Kidney epithelial cell (primary cell): ENCODE measurements around the gene C1R. TPM values are rescaled to one million over a fixed set of nuclear protein-coding genes. Genes with fewer than 3 reads are reported as not detected.

ENCODE experiments used
- DNase-seq: peaks from one replicate; pipeline ENCODE4 v3.0.0-alpha.2; 2010; ENCODE audit warnings: low read depth
- H3K27me3 ChIP-seq: 2 replicates; pipeline ENCODE4 v1.6.0; 2011; ENCODE audit warnings: low read length; ENCODE audit not compliant: control insufficient read depth, insufficient read depth
- H3K36me3 ChIP-seq: 2 replicates; pipeline ENCODE4 v1.5.1; 2011; ENCODE audit warnings: low read length; ENCODE audit not compliant: control insufficient read depth, insufficient read depth
- H3K4me3 ChIP-seq: 2 replicates; pipeline ENCODE4 v1.5.1; 2011; ENCODE audit warnings: low read depth, mild to moderate bottlenecking, control low read depth, low read length
- total RNA-seq: library from RNA; depleted of rRNA; stranded (reverse); fragments of >200 nt; gene quantifications from 2 replicates; pipeline ENCODE4 v1.2.3, GENCODE V29; 2015
- TF ChIP-seq, protein P1 (sequence below): IDR thresholded peaks from 2 replicates; pipeline ENCODE4 v1.5.1; 2011; ENCODE audit warnings: mild to moderate bottlenecking, moderate library complexity, low read length, control low read depth, inconsistent platforms; ENCODE audit not compliant: insufficient read depth, poor library complexity, severe bottlenecking

Gene C1R
- total RNA-seq, 1 donor from 2014 or later: 13.5 TPM

DNA sequence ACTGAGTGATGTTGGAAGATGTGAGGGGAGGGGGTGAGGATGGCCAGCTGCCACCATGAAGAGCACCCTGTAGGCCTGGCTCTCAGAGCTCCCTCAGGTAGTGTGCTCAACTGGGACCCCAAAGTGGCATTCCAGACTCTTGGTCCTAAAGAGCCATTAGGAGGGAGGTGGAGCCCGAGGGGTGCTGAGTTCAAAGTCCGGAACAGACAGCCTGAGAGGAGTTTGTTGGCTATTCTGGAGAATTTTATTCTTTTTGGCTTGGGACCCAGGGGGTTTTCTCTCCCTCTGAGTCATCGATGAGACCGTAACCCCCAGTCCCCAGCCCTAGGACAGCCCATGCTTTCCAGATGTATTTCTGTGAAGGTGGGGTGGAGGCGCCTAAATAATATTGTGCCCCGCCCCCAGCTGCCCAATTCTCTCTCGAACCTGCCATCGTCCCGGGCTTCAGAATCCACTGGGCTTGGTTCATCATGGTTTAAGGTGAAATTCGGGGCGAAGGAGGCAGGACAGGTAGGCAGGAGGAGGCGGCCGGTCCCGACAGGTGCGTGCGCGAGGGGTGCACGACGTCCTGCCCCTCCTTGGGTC lies 37.1 kb upstream of the C1R start:
- no peaks in the 10 kb centered on the region for H3K27me3 ChIP-seq
- H3K4me3 ChIP-seq: peak overlapping the region; percentile 71
- TF ChIP-seq, protein P1, sequence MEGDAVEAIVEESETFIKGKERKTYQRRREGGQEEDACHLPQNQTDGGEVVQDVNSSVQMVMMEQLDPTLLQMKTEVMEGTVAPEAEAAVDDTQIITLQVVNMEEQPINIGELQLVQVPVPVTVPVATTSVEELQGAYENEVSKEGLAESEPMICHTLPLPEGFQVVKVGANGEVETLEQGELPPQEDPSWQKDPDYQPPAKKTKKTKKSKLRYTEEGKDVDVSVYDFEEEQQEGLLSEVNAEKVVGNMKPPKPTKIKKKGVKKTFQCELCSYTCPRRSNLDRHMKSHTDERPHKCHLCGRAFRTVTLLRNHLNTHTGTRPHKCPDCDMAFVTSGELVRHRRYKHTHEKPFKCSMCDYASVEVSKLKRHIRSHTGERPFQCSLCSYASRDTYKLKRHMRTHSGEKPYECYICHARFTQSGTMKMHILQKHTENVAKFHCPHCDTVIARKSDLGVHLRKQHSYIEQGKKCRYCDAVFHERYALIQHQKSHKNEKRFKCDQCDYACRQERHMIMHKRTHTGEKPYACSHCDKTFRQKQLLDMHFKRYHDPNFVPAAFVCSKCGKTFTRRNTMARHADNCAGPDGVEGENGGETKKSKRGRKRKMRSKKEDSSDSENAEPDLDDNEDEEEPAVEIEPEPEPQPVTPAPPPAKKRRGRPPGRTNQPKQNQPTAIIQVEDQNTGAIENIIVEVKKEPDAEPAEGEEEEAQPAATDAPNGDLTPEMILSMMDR: no peak
- no peaks in the 10 kb centered on the region for H3K36me3 ChIP-seq
- DNase-seq: no peak

GRCh38 chr12:7128681-7129286 lies 36.5 kb upstream of the C1R start, which contains the start of gene RBP5:
RBP5 (minus strand) TSS chr12:7128889; CDS start chr12:7128775, 114 bp downstream.
- Histone ChIP-seq H3K36me3 (no peaks in the 10 kb centered on the region), H3K27me3 (no peaks in the 10 kb centered on the region), H3K4me3 (peak within 1 kb of the TSS; percentile 71)
- TF ChIP-seq, protein P1: no peak
- DNase-seq: no peak

DNA sequence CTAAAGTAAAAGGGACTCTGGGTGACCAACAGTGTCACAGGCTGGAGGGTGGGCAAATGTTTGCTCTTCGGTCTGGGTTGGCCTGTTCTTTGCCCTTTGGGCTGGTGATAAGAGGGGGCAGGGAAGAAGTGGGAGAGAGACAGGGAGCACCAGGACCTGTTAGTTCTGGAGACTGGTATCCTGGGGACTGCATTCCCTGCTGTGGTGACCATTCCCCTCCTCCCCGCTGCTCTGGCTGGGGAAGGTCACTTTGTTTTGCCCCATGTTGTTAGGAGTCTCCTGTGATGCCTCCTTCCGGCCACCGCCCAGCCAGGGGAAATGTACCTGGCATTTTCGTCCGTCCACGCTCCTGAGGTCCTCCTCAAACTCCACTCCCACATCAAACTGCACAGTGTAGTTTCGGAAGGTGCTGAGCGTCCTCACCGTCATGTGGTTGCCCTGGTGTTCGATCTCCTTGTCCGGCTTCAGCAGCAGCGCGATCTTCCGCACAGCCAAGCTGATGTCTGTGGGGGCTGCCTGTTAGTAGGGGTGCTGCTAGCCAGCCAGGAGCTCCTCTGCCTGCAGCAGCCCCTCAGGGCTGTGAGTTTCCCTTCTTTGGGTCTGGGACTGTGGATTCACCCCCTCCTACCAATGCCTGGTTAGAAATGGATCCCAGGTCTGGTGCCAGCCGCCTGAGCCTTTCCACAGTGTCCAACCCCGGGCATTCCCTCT lies 35.8 kb upstream of the C1R start:
- no peak for DNase-seq
- Histone ChIP-seq H3K27me3 (no peaks in the 10 kb centered on the region), H3K36me3 (no peaks in the 10 kb centered on the region), H3K4me3 (no peak overlapping the region)
- TF ChIP-seq, protein P1: no peak

GRCh38 chr12:7125632-7126227 lies 33.5 kb upstream of the C1R start:
- Histone ChIP-seq H3K4me3 (no peak overlapping the region), H3K27me3 (no peaks in the 10 kb centered on the region), H3K36me3 (no peaks in the 10 kb centered on the region)
- TF ChIP-seq, protein P1: no peak
- DNase-seq: no peak

DNA sequence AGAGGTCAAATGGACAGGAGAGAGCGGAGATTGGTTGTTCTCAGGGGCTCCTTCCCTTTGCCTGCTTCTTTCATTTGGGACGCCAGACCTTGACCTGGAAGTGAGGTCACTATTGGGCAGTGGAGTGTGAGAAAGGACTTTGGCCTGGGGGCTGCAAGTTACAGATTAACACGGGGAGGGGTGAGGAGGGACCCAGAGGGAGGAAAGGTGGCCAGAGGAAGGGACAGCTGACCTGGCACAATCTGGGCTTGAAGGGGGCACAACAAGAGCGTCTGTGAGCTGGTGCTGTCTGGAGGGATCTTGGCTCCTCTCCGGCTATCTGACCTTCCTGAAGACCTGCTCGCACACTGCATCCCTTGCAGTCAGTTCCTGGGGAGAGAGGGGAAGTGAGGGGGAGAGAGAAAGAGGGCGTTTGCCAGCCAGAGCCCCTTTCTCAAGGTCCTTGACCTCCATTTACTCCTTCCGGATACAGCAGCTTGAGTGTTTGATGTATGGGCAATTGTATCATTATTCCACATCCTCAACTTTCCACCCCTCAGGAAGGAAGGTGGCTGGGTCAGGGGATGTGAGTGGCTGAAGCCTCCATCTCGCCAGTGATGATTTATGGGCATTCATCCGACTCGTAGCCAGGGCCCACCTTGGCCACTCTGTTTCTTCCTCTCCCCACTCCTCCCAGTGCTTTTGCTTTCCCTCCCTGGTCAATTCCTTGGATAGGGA lies 31.7 kb upstream of the C1R start:
- TF ChIP-seq, protein P1: no peak
- no peaks in the 10 kb centered on the region for H3K27me3 ChIP-seq
- no peak overlapping the region for H3K4me3 ChIP-seq
- H3K36me3 ChIP-seq: no peaks in the 10 kb centered on the region
- DNase-seq: no peak
